EL (cell line): ENCODE results near the gene DOK5.
"Not testable (repeated sequence)": the region's sequence is repeated elsewhere in the genome, so short reads cannot be mapped to it uniquely, and the experiment has no call there.

Source experiments
- DNase-seq: peaks from one replicate; pipeline ENCODE4 v3.0.0-alpha.2; 2016

DOK5 gene

GRCh38 chr20:54472607-54473006 lies 2.8 kb upstream of the DOK5 start:
- DNase-seq = no peak

- no peak for DNase-seq
Measured at GRCh38 chr20:54473340-54473739, 2.1 kb upstream of the DOK5 start.

- no peak for DNase-seq
Measured at GRCh38 chr20:54474046-54474445, 1.3 kb upstream of the DOK5 start.

- no peak for DNase-seq
Measured at GRCh38 chr20:54474866-54475265, 527 bp upstream of the DOK5 start.

DNA sequence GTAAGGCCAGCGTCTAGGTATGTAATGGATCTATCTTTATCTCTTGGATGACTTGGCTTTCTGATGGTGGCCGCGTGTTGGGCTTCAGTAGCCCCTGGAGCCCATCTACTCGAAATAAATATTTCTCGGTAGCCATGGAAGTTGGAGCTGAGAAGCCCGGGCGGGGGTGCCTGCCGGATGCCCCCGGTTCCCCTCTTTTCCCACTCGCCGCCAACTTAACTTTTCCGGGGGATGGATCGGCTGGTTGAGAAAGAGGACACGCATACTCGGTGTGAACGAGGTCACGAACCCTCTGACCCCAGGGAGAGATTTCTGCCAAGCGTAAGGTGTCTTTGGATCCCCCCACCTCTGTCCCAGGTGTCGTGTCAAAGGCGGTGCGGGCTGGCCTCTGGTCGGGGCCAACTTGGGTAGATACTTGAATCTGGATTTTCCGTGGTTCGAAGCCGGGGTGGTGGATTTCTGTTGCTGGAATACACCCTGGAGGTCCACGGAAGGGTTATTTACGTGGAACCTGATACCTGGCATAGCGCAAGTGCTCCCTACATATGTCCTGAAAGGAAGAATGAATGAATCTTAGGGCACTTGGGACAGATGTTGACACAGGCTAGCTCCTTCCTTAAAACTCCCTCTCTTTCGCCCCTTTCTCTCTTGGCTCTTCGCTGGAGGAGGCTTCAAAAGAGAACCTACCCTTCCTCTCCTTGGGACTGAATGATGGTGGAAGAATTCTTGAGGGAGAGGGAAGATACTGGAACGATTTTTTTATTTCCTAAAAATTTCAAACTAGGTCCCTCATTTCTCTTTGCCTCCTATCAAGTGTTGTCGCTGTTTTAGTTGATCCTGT lies 996 bp downstream of the DOK5 start:
- DNase-seq = no peak

- DNase-seq = no peak
Measured at GRCh38 chr20:54477191-54477955, 2.0 kb downstream of the DOK5 start.

DNA sequence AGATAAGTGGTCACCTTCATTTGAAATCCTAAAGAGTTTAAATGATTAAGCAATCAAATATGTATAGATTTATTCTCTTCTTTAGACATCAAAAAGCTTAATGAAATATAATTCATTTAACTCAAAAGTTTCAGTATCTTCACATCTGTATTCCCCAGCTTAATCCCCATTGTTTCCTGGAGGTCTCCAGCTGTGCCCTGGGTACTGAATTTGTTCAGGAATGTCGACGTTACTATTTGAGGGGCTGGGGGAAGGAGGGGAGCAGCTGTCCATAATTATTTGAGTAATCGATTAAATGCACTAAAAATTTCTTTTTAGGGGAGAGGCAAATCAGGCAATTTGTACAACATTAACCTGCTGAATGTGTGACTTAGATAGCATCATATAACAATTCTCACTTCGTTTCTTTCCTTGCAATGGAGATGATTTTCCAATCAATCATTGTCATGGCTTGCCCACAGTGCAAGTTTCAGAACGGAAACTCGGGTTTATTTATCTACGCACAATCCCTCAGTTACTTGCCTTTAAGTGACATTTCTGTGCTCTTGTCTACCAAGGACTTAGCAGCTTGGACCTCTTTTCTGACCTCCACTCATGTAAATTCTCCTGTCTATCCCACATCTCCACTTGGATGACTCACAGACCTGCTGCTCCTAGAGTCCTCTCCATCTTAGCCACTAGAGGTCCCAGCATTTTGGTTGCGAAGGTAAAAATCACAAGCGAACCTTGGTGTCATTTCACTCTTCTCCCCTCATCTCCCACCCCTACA lies 3.9 kb downstream of the DOK5 start:
- DNase-seq = no peak

- DNase-seq = not testable (repeated sequence)
Measured at GRCh38 chr20:54479937-54480336, 4.5 kb downstream of the DOK5 start.

DNA sequence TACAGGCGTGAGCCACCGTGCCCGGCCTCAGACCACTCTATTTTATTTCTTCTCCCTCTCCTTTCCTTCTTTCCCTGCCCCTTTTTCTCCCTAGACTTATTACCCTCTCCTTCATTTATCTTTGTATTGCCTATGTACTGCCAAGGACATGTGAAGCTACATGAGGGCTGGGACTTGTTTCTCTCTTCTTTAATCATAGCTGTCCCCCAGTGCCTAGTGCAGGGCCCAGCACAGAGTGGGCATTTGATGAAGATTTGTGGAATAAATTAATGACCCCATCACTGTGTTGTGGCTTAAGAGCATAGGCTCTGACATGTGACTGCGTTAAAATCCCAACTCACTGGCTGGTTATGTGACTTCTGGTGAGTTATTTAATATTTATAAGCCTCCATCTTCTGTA lies 6.0 kb downstream of the DOK5 start:
- DNase-seq = no peak

- no peak for DNase-seq
Measured at GRCh38 chr20:54485631-54486030, 10.2 kb downstream of the DOK5 start.

- no peak for DNase-seq
Measured at GRCh38 chr20:54486585-54486984, 11.2 kb downstream of the DOK5 start.

GRCh38 chr20:54488442-54488841 lies 13.0 kb downstream of the DOK5 start:
- no peak for DNase-seq

DNA sequence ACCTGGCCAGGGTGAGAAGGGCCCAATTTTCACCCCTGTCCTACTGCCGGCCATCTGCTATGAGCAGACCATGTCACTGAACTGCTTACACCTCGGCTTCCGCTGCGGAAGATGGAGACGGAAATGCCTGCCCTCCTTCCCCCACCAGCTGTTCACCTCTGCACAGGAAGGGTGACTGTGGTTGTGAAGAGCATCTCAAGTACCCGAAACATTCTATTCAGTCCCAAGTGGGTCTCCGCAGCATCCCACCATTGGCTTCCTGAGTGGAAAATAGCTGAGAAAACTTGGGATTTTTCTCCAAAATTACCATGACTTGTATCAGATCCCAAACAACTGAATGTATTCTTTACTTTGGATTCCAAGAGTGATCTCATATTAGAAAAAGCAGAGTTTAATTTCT lies 16.1 kb downstream of the DOK5 start:
- DNase-seq = no peak

DNA sequence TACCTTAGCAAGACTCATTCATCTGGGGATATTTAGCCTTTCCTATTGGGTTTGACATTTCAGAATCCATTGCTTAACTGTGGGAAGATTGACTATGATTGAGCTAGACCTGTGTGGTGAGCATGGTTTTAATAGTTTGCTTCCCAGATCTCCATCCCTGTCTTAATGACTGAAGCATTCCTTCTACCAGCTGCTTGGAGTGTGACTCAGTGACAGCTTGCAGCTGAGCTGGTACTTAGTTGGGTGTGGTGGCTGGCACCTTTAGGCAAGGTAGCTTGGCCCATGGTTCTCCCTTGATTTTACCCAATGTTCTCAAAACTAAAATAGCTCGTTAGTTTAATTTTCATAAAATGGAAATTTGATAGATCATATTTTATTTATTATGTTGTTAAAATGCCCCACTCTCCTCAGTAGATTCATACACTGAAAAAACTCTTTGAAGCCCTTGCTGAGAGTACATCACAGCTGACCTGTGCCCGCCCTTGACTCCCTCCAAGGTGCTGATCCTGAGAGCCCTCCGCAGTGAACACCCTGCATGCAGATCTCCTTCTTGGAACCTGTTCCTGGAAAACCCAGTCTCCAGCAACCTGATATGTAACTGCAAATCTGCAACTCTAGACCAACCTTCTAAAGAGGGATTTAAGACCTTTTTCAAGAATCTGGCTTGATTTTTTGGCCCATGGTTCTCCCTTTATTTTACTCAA lies 19.1 kb downstream of the DOK5 start:
- DNase-seq = no peak

DNA sequence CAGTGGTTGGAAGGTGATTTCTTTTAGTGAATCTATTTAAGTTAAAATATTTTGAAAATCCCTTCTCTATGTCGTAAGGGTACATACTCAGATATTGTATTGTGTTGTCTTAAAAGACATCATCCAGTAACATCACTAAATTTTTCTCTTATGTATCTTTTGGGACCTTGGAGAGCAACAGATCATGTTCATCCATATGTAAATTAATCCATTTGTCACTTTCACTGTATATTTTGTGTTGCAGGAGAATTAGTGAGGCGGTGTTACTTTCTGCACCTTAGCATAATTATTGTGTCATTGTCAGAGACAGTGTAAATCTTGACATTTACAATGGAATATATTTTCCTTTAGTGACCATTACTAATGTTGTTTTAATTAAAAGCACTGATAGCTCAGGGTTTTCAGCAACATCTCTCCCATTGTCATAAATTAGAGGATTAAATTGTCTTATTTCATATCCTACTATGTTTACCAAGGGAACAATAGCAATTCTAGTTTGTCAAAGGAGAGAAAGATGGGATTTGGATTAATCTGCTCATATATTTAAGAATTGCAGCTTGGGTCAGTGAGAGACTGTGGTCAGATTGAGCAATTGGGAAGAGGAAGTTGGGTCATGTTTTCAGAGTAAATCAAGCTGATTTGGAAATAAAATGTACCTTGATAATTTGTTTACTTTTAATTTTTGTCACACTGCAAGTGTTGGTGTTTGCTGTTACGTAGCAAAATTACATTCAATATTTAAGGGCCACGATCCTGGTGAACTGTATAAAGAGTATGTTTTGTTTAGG lies 22.7 kb downstream of the DOK5 start:
- DNase-seq = no peak

DNA sequence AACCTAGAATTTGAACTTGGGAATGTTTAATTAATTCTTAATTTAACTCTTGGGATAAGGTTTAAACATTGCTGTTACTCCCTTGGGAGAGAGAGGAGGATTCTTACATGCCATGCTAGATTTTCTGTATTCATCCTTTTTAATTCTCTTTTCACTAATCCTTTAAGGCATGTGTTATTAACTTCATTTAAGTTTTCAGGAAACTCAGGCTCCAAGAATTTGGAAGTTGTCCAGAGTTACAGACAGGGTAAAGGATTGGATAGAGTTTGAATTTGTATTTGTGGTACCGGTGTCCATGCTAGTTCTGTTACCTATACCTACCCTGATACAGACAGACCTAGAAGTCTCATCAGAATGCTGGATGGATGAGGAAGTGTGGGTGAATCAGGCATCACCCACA lies 23.7 kb downstream of the DOK5 start:
- DNase-seq = no peak

- no peak for DNase-seq
Measured at GRCh38 chr20:54502179-54502578, 26.8 kb downstream of the DOK5 start.

GRCh38 chr20:54506643-54507042 lies 31.2 kb downstream of the DOK5 start:
- DNase-seq = no peak

- no peak for DNase-seq
Measured at GRCh38 chr20:54510541-54511129, 35.2 kb downstream of the DOK5 start.

- no peak for DNase-seq
Measured at GRCh38 chr20:54512694-54513093, 37.3 kb downstream of the DOK5 start.

DNA sequence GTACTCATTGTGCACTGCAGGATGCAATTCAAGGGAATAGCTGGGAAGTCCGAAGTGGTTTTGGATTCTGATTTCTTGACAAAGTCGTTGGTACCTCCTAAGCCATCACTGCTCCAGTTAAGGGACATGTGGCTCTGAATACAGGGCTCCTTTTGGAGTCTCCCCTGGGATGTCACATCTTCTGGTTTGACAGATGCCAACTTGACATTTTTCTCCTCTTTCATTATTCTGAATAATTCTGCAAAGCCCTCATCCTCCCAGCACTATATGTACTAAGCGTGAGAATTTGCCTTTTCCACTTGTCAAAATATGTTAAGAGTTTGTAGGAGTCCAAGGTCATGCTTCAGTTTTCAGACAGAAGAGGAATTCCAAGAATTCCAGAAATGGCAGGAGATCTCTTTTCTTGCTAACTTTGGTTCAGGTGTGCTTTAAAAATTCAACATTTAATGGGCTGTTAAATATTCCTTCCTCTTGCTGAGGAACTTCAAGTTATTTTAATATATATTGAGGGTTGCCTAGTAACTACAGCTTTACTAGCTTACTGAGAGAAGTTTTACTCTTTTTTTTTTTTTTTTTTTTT lies 38.7 kb downstream of the DOK5 start:
- no peak for DNase-seq
